OCI-LY1 (cell line): Measurements from ENCODE around the gene CACNG7.

Experiments used
- EZH2 ChIP-seq: fragments of 200-600 bp; sonication (generic), shearing (Covaris generic); IDR thresholded peaks from 2 replicates; pipeline ENCODE4 v1.8.0; 2017; ENCODE audit warnings: borderline replicate concordance, mixed run types, mild to moderate bottlenecking, antibody characterized with exemption, low read length, moderate library complexity, mixed read lengths
- TF ChIP-seq, protein P1 (sequence below): fragments of 200-600 bp; sonication (generic), shearing (Covaris generic); IDR thresholded peaks from 2 replicates; pipeline ENCODE4 v1.5.1; 2017; ENCODE audit warnings: mild to moderate bottlenecking, antibody characterized with exemption, low read length, moderate library complexity, mixed read lengths

DNA sequence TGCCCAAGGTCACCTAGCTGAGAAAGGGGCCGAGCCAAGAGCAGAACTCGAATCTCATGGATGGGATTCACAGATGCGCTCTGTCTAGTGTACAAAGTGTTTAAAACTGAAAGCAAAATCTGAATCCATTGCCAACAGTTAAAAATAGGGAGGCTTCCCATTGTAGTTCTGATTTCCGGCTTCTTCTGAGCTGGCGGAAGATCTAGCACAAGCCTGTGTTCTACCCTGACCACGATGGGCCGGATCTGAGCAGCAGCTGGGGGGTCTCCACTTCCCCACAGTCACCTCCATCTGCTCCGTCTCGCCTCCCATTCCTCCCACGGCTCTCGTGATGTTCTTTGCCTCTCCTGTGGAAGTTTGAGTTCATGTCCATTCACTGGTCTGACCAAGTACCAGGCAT, 56.0 kb downstream of the CACNG7 start:
- TF ChIP-seq, protein P1, sequence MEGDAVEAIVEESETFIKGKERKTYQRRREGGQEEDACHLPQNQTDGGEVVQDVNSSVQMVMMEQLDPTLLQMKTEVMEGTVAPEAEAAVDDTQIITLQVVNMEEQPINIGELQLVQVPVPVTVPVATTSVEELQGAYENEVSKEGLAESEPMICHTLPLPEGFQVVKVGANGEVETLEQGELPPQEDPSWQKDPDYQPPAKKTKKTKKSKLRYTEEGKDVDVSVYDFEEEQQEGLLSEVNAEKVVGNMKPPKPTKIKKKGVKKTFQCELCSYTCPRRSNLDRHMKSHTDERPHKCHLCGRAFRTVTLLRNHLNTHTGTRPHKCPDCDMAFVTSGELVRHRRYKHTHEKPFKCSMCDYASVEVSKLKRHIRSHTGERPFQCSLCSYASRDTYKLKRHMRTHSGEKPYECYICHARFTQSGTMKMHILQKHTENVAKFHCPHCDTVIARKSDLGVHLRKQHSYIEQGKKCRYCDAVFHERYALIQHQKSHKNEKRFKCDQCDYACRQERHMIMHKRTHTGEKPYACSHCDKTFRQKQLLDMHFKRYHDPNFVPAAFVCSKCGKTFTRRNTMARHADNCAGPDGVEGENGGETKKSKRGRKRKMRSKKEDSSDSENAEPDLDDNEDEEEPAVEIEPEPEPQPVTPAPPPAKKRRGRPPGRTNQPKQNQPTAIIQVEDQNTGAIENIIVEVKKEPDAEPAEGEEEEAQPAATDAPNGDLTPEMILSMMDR, result no peak
- TF ChIP-seq EZH2, result no peak
